Eye (tissue), 1 donor: ENCODE data around the gene ARID3B.
"Not testable (repeated sequence)": the region's sequence is repeated elsewhere in the genome, so short reads cannot be mapped to it uniquely, and the experiment has no call there.

ENCODE experiments used
- DNase-seq: peaks from one replicate; pipeline ENCODE4 v3.0.0-alpha.2; 2015

ARID3B gene, protein sequence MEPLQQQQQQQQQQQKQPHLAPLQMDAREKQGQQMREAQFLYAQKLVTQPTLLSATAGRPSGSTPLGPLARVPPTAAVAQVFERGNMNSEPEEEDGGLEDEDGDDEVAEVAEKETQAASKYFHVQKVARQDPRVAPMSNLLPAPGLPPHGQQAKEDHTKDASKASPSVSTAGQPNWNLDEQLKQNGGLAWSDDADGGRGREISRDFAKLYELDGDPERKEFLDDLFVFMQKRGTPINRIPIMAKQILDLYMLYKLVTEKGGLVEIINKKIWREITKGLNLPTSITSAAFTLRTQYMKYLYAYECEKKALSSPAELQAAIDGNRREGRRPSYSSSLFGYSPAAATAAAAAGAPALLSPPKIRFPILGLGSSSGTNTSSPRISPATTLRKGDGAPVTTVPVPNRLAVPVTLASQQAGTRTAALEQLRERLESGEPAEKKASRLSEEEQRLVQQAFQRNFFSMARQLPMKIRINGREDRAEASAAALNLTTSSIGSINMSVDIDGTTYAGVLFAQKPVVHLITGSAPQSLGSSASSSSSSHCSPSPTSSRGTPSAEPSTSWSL

DNA sequence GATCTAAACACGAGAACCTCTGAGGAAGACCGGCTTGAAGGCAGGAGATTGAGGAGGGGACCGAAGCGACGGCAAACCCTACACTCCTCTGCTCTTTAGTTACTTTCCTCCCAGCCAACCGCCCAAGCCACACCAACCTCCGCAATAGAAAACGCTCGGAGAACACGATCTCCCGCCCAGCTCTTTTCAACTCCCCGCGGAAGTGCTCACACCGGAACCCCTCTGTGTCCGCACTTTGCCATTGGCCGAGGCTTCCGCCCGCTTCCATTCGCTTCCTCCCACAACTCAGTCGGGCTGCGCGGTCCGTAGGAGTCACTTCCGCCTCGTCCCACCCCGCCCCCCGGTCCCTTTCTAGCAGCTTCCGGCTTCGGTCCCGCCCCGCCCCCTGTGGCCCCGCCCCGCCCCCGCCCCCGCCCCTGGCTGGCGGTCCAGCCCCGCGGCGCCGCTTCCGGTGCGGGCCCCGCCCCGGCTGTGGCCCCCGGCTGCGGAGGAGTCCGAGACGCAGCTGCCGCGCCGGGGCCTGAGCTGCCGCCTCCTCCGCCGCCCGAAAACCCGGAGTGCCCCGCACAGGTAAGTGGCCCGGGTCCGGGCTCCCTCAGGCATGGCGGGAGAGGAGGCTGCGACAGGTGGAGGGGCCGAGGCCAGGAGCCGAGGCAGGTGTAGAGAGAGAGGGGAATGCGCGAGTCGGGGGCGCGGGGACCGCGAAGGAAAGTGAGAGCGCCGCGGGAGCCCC is at the start of gene ARID3B:
Gene ARID3B, plus strand, starts transcription at position 460 of the 733 bp plus-strand sequence. CDS start 2,717 bp downstream, outside the sequence.
- peak; percentile 98 for DNase-seq

DNA sequence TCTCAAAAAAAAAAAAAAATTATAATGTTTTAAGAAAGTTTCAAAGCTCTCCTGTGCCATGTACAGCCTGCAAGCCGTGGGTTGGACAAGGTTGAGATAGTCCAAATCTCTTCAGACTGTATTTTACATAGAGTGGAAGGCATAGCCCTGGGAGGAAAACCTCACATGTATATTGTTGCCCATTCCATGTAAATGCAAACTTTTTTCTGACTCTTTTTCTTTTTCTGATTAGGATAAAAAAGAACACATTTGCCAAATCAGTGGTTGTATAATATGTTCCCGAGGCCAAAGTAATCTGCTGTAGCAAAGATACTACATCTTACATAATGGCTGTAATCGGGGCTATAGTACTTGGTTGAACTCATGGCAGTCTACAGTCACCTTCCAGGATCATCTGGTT is 44.4 kb upstream of the ARID3B start:
- DNase-seq: no peak

DNA sequence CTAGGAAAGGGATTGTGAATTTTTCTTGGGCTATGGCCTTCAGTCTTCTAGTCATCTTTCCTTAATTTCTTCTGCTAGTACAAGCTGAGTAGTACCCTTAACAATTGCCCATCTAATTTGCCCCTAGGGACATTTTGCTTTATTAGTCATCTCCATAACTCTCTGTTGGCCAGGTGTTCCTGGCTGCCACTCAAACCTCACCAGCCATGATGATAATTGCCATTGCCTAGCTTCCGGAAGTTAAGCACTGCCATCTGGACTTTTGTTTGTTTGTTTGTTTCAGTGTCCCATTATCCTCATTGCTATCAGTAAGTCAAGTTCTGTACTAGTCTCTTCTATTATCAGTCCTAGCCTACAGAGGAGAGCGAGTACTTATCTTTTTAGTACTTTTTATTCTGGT is 43.4 kb upstream of the ARID3B start:
- DNase-seq: peak; percentile 18

DNA sequence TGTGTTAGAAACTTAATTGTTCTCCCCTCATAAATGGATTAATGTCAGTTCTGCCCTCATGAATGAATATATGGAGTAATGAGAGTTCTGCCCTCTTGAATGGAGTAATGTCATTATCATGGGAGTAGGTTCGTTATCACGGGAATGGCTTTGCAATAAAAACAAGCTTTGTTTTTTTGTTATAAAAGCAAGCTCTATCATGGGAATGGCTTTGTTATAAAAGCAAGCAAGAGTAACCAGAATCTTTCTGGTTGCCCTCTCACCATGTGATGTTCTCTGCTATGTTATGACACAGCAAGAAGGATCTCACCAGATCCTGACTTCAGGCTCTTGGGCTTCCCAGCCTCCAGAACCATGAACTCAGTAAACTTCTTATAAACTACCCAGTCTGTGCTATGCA is 41.7 kb upstream of the ARID3B start:
- no peak for DNase-seq

DNA sequence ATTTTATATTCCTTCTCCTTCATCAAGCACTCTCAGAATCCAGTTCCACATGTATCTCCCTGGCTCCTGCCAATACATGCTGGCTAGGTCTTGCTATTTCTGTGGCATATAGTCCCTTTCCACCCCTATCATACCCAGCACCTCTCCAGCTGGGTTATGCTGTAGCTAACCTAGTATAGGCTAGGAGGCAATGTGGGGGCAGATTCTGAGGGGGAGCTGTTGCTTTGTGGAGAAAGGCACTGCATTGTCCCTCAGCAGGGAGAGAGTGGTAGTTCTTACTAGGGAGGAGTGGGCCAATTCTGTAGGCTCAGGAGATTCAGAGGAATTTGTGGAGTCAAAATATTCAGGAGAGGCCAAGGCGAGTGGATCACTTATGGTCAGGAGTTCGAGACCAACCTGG is 40.6 kb upstream of the ARID3B start:
- no peak for DNase-seq

DNA sequence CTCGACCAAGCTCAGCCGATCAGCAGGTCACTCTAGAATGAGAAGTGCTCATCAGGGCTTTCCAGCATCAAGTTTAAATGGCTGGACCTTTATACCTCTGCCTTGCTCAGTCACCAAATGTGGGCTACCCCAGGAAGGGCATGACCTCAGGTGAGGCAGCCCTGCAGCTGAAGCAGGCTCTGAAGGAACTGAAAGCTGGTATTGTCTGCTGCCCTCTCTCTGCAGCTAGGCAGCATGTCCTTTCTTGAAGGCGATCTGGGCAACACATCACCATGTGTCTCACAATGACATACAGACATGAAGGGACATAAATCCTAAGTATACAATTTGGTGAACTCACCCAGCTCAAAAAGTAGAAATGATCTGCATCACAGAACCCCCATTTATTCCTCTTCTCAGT is 38.7 kb upstream of the ARID3B start:
- no peak for DNase-seq

DNA sequence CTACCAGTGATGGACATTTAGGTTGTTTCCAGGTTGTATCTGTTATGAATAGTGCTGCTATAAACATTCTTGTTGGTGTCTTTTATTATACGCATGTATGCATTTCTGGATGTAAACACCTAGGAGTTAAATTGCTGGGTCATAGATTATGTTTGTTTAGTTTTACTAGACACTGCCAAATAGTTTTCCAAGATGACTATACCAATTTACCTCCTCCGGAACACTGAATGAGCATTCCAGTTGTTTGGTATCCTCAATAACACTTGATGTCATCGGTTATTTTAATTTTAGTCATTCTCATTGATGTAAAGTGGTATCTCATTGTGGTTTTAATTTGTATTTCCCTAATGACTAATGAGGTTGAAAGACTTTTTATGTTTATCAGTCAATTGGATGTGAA is 36.6 kb upstream of the ARID3B start:
- DNase-seq: no peak

DNA sequence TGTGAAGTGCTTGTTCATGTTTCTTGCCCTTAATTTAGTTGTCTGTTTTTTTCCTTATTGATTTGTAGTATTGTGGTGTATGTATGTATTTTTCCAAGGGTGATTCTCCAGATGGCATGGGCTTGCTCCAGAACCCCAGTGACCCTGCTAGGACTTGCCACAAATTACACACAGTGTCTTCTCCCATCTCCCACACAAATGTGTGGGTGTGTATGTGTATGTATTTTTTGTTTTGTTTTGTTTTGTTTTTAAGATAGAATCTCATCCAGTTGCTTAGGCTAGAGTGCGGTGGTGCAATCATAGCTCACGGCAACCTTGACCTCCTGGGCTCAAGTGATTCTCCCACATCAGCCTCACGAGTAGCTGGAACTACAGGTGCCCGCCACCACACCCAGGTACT is 36.2 kb upstream of the ARID3B start:
- DNase-seq: no peak

DNA sequence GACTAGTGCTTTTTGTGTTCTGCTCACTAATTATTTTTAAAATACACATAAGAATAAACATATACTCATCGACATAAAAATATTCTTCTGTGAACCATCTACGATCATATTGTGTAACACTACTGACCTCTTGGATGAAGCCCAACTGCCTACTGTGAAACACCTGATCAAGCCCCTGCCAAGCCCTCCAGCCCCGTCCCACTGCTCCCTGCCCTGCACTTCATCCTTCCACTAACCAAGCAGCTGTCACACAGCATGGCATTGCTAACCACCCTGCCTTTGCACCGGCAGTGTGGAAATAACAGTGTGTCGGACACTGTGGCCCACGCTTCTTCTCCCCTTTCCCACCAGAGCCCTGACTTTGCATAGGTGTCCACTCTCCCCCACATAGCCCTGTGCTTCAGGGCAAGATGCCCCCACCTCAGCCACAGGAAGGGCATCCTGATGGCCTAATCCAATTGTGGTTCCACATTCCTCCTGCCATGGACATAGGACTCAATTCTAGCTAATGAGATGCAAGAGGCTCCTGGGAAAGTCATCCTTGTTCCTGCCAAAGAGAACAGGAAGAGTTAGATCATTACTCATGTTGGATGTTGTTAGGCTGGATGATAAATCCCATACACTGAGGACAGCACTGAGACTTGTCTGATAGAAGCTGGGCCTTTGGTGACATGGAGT is 35.0 kb upstream of the ARID3B start:
- DNase-seq: no peak

DNA sequence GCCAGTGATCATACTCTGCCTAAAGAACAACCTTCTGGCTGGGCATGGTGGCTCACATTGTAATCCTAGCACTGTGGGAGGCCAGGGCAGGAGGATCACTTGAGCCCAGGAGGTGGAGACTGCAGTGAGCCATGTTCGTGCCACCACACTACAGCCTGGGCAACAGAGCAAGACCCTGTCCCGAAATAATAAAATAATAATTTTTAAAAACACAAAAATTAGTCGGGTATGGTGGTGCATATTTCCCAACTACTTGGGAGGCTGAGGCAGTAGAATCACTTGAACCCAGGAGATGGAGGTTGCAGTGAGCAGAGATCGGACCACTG is 34.5 kb upstream of the ARID3B start:
- DNase-seq: no peak

DNA sequence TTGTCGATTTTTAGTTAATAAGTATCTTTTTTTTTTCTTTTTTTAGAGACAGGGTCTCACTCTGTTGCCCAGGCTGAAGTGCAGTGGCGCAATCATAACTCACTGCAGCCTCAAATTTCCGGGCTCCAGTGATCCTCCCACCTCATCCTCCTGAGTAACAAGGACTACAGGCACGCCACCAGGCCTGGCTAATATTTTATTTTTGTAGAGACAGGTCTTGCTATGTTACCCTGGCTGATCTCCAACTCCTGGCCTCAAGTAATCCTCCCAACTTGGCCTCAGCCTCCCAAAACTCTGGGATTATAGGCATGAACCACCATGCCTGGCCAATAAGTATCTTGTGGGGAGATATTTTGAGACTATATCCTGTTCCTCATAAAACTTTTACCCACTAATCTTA is 29.4 kb upstream of the ARID3B start:
- DNase-seq: no peak

DNA sequence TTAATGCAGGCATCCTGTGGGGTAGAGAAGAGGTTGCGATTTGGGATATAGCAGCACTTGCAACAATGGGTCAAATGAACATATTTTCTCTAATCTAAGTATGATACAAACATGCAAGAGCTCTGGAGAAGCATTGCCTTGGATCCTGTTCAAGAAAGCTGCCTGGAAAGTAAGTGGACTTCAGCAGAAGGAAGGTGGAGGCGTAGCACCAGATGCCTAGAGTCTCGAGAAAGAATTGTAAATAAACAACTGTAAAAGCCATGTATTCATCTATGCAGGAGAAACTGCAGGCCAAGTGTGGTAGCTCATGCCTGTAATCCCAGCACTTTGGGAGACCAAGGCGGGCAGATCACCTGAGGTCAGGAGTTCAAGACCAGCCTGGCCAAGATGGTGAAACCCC is 27.0 kb upstream of the ARID3B start:
- DNase-seq: not testable (repeated sequence)

DNA sequence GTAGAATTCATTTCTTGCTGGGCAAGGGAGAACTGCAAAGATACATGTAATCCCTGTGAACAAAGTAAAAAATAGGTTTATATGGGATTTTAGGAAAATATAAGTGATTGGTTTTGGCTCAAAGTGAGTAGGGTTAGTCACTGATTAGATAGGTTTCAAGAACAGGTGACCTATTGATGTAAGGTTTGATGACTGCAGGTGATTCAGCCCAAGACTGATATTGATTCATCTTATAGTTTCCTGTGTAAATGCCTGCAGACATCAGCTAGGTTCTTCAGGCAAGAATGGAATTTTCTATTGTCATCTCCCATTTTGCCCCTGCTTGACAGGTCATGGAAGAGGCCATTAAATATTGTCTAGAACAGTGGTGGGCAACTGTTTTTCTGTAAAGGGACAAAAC is 23.9 kb upstream of the ARID3B start:
- DNase-seq: no peak

DNA sequence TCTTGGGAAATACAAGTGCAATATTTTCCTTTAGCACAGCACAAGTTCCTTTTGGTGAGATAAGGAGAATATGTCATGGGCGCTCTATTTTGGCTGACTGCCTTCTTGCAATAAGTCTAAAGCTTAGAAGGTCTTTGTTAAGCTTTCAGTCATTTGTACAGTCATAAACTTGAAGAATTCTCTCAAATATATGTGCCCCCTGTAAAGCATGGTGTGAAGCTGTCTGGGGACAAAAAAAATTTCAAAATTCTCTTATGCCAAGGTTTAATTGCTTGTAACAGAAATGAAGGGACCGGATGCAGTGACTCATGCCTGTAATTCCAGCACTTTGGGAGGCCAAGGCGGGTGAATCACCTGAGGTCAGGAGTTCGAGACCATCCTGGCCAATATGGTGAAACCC is 21.7 kb upstream of the ARID3B start:
- no peak for DNase-seq

DNA sequence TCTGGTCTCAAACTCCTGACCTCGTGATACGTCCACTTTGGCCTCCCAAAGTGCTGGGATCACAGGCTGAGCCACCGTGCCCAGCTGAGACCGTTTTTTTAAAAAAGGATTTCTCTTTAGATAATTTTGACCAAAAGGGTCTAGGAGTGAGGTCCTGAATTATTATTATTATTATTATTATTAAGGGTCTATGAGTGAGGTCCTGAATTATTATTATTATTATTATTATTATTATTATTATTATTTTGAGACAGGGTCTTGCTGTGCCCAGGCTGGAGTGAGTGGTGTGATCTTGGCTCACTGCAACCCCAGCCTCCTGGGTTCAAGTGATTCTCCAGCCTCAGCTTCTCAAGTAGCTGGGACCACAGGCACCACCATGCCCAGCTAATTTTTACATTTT is 20.6 kb upstream of the ARID3B start:
- no peak for DNase-seq

DNA sequence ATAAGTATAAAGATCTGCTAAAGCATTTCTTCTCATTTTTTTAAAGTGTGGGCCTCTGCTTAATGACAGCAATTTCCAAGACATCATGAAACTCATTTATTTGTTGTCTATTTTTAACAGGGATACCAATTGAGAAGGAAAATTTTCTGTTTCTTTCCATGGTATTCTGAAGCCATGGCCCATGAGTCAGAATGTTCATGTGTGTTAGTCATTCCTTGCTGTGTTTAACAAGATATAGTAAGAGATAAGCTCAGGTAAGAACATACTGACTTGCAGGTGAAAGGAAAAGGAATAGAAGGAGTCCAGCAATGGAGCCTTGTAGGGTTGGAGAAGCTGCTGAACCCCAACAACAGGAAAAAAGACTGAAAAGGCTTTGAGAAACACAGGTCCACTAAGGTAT is 17.0 kb upstream of the ARID3B start:
- DNase-seq: no peak

DNA sequence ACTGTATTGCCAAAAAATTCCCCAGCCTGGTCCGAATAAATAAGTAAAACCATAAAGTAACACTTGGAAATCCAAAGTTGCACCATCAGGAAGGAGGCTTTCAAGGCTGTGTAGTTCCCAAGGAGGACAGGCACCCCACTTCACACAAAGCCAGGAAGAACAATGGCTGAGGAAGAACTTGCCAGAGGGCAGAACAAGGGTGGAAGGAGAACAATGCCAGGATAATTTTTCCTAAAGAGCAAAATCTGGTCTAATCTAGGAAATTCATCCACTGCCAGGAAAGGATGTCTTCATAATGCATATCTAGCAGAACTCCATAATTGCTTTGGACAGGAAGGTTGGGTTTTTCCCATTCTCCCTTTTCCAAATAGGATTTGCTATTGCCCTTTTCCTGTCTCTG is 15.7 kb upstream of the ARID3B start:
- no peak for DNase-seq

DNA sequence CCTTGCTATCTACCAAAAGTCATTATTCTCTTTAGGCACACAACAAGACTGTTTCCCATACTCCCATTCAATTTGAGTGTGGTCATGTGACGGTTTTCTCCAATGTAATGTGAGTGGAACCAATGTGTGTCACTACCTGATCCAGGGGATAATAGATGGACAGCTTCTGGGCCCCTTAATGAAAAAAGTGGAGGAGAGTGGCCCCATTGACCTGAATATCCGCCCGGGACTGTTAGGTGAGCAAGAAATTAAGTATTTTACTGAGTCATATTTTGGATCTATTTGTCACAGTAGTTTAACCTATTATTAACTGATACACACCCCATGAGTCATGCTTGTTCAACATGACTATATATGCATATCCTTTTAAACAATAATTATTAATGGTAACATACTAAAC is 15.1 kb upstream of the ARID3B start:
- no peak for DNase-seq

DNA sequence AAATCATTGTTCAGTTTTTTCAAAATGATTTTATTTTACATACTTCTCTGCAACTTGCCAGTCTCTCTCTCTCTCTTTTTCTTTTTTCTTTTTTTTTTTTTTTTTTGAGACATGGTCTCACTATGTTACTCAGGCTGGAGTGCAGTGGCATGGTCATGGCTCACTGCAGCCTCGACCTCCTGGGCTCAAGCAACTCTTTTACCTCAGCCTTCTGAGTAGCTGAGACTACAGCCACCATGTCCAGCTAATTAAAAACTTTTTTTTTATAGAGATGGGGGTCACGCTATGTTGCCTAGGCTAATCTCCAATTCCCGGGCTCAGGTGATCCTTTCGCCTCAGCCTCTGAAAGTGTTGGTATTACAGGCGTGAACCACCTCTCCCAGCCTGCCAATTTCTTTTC is 12.1 kb upstream of the ARID3B start:
- no peak for DNase-seq

DNA sequence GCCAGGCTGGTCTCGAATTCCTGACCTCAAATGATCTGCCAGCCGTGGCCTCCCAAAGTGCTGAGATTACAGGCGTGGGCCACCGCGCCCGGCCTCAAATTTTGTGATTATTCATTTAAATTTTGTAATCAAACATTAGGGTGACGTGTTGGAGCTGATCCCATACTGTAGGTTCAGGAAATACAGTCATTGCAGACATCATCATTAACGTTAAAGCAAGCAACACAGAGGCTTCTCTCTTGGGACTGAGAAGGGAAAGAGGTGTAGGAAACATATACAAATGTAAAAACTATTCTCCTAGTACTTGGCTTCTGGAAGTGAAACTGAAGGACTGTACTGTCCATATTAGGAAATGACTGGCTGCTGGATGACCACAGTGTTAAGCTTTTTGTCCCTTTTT is 11.1 kb upstream of the ARID3B start:
- no peak for DNase-seq

DNA sequence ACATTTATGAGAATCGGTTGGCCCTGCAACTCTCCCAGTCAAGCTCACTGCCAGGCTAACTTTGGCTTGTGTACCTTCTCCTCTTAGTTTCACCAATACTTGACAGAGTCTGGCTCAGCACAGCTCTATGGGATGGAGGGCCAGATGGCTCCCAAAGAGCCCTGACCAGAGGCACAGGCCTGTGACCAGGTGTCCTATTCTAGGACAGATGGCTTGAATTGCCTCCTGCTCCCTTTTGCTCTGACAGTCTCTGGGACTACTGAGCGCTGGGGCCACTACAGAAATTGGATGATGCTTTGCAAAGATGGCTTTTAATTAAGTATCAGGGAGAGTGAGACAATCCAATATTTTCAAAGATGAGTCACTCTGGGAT is 10.3 kb upstream of the ARID3B start:
- DNase-seq: no peak

DNA sequence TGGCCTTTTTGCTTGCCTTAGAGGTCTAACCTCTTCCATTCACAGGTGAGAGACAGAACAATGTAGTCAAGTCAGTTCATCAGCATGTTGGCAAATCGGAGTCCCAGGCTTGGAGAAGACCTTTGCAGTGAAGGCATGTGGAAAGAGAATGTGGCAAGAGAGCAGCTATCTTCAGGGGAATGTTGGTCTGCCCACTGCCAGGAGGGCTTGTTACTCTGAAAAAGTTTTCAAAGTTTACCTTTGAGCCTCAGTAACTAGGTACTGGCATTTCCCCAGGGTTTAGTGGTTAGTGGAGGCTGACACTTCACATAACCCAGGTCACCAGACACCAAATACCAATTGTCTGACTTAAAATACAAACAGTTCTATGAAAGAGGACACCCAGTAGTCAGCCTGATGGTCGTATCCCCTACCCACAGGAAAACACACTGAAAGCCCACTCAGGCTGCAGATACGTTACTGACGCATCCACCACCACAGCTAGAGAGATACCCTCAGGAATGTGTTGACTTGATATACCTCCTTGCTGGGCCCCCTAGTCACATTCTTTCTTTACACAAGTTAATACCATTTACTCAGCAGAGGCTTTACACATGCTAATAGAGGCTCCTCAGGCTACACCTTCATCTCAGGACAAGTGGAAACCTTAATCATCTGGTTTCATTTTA is 9.7 kb upstream of the ARID3B start:
- no peak for DNase-seq

DNA sequence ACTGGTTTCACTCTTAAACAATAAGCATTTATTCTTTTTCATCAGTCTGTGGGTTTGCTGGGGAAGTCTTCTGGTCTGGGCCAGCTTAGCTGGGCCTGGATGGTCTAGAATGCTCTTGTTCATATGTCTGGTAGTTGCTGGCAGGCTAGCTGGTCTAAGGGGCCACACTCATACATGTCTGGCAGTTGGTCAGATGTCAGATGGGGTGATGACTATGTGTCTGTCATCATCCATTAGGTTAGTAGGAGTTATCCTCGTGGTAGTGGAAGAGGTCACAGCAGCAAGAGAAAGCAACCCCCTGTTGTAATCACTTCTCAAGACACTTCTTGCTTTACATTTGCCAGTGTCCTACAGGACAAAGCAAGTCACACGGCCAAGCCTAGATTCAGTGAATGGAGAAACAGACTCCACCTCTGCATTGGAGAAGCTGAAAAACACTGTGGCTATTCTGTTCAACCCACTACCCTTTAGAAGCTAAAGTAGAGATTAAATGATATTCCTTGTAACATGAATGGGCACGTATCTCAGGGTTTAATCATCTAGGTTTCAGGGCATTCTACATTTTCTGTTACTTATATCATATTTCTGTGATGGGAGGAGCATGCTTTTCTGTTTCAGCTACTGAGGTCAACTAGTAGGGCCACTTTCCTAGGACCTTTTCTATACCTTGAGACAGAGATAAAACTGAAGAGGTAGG is 5.5 kb upstream of the ARID3B start:
- no peak for DNase-seq
